GM23338 (cell line): ENCODE data around the gene TMEM245. TPM values are rescaled to one million over a fixed set of nuclear protein-coding genes. Genes with fewer than 3 reads are reported as not detected.

ENCODE experiments used
- ATAC-seq: fragments of 200-7000 bp; cut with Tn5 transposase; 3 replicates; pipeline ENCODE4 v1.9.1; 2020
- DNase-seq: peaks from one replicate; pipeline ENCODE4 v3.0.0-alpha.2; 2015; ENCODE audit warnings: low spot score
- H2AFZ ChIP-seq: fragments of 200-600 bp; sonication (generic); 2 replicates; pipeline ENCODE4 v1.8.0; 2016; ENCODE audit warnings: antibody characterized with exemption, mild to moderate bottlenecking, moderate library complexity
- H3F3A ChIP-seq: fragments of 200-600 bp; sonication (generic); replicated peaks from 2 replicates; pipeline ENCODE4 v1.8.0; 2017; ENCODE audit warnings: antibody characterized with exemption, mixed run types, low read depth
- H3K27ac ChIP-seq: fragments of 200-600 bp; sonication (generic); 2 replicates; pipeline ENCODE4 v1.6.1; 2016; ENCODE audit warnings: low read depth
- H3K27me3 ChIP-seq: fragments of 200-600 bp; sonication (generic); 2 replicates; pipeline ENCODE4 v1.8.0; 2016; ENCODE audit warnings: mild to moderate bottlenecking, mixed run types, moderate library complexity; ENCODE audit not compliant: insufficient read depth
- H3K36me3 ChIP-seq: fragments of 200-600 bp; sonication (generic); 2 replicates; pipeline ENCODE4 v1.8.0; 2016; ENCODE audit warnings: mild to moderate bottlenecking; ENCODE audit not compliant: insufficient read depth
- H3K4me1 ChIP-seq: fragments of 200-600 bp; sonication (generic); 2 replicates; pipeline ENCODE4 v1.8.0; 2016; ENCODE audit warnings: mild to moderate bottlenecking, moderate library complexity; ENCODE audit not compliant: insufficient read depth
- H3K4me2 ChIP-seq: fragments of 200-600 bp; sonication (generic); 2 replicates; pipeline ENCODE4 v1.7.1; 2017; ENCODE audit warnings: mixed run types
- H3K4me3 ChIP-seq: fragments of 200-600 bp; sonication (generic); 2 replicates; pipeline ENCODE4 v1.6.1; 2016; ENCODE audit warnings: mixed run types
- H3K79me2 ChIP-seq: fragments of 200-600 bp; sonication (generic); replicated peaks from 2 replicates; pipeline ENCODE4 v1.8.0; 2017; ENCODE audit warnings: mild to moderate bottlenecking; ENCODE audit not compliant: insufficient read depth
- H3K9me2 ChIP-seq: fragments of 200-600 bp; sonication (generic); 2 replicates; pipeline ENCODE4 v1.8.0; 2017; ENCODE audit not compliant: insufficient read depth
- H4K20me1 ChIP-seq: fragments of 200-600 bp; sonication (generic); replicated peaks from 2 replicates; pipeline ENCODE4 v1.8.0; 2017; ENCODE audit warnings: mild to moderate bottlenecking; ENCODE audit not compliant: insufficient read depth
- H3K27ac Mint-ChIP-seq: 2 replicates; pipeline ENCODE4 v1.8.0; 2020; ENCODE audit warnings: inconsistent platforms, mild to moderate bottlenecking, moderate library complexity, mixed read lengths
- H3K27me3 Mint-ChIP-seq: 3 replicates; pipeline ENCODE4 v1.8.0; 2022; ENCODE audit warnings: low read depth, mild to moderate bottlenecking, moderate library complexity, mixed read lengths, inconsistent platforms; ENCODE audit not compliant: insufficient read depth, poor library complexity
- H3K36me3 Mint-ChIP-seq: 3 replicates; pipeline ENCODE4 v1.8.0; 2021; ENCODE audit warnings: low read depth, mild to moderate bottlenecking, inconsistent platforms, moderate library complexity, mixed read lengths
- H3K4me1 Mint-ChIP-seq: 3 replicates; pipeline ENCODE4 v1.8.0; 2020; ENCODE audit warnings: mild to moderate bottlenecking, inconsistent platforms, mixed read lengths
- H3K4me3 Mint-ChIP-seq: 3 replicates; pipeline ENCODE4 v1.8.0; 2021; ENCODE audit warnings: moderate library complexity, mild to moderate bottlenecking, inconsistent platforms, mixed read lengths
- H3K9me3 Mint-ChIP-seq: 3 replicates; pipeline ENCODE4 v1.8.0; 2020; ENCODE audit warnings: moderate library complexity, mild to moderate bottlenecking, inconsistent platforms, mixed read lengths
- EZH2 ChIP-seq: fragments of 200-600 bp; sonication (generic); IDR thresholded peaks from one replicate; pipeline ENCODE4 v1.8.0; 2017; ENCODE audit warnings: antibody characterized with exemption, mild to moderate bottlenecking, low read depth; ENCODE audit not compliant: unreplicated experiment
- NANOG ChIP-seq: IDR thresholded peaks from 2 replicates; pipeline ENCODE4 v1.6.1; 2016; ENCODE audit warnings: antibody characterized with exemption, borderline replicate concordance
- STAT1 ChIP-seq: IDR thresholded peaks from one replicate; pipeline ENCODE4 v1.6.1; 2016; ENCODE audit warnings: antibody characterized with exemption; ENCODE audit not compliant: unreplicated experiment
- ZNF114 ChIP-seq: fragments of 250-450 bp; sonication (Bioruptor Pico); IDR thresholded peaks from 2 replicates; pipeline ENCODE4 v1.5.0; 2020; ENCODE audit warnings: mild to moderate bottlenecking, moderate library complexity
- polyA plus RNA-seq: library from polyadenylated mRNA; unstranded; fragments of >200 nt; fragmentation: Nextera tagmentation; extraction: Ambion mirVana; gene quantifications from 2 replicates; pipeline ENCODE4 v1.2.1, GENCODE V29; 2016
- total RNA-seq: library from RNA; depleted of rRNA; stranded (reverse); fragments of >200 nt; shearing (Covaris generic); gene quantifications from 2 replicates; pipeline ENCODE4 v1.2.3, GENCODE V29; 2014
- TF ChIP-seq, protein P1 (sequence below): IDR thresholded peaks from 2 replicates; pipeline ENCODE4 v1.6.1; 2016; ENCODE audit warnings: antibody characterized with exemption
- TF ChIP-seq, protein P2 (sequence below): fragments of 250-450 bp; sonication (Bioruptor Pico); IDR thresholded peaks from 2 replicates; pipeline ENCODE4 v1.5.0; 2020; ENCODE audit warnings: mild to moderate bottlenecking, moderate library complexity

Gene TMEM245
- total and polyA plus RNA-seq, 2 experiments from 2014 or later, result 17.3 to 64.1 TPM

DNA sequence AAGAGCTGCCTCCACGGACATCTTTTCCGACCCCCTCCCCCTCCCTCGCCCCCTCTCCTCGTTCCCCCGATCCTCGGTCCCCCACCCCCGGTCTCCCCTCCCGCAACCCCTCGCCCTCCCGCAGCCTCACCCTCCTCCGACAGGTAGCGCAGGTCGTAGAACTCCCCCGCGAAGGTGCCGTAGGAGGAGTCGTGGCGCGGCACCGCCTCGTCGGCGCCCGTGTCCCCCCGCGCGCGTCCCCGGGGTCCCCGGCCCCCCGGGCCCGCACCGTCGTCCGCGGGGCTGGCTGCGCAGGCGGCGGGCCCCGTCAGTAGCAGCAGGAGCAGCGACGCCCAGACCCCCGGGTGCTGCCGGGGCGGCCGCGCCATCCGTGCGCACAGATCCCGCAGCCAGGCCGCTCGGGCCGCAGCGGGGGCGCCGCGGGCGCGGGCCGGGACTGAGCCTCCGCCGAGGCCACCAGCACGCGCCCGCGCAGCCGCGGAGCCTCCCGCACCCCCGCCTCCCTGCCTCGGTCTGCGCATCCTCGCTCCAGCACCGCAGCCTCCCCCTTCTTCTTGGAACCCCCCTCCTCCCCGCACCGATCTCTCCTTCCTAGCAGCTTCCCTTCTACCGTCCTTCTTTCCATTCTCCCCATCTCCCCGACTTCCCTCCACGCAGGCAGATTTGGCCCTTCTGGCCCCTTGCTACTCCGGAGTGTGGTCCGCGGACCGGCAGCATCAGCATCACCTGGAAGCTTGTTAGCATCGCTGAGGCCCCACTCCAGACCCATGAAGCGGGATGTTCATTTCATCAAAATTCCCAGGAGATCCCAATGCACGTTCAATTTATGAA is 47.2 kb upstream of the TMEM245 start, which contains the start of gene FRRS1L:
FRRS1L (minus strand) TSS at position 479 of the 831 bp plus-strand sequence; CDS start at position 368, 111 bp downstream.
- no peaks in the 10 kb centered on the region for H3K9me2 ChIP-seq
- no peaks in the 10 kb centered on the region for H4K20me1 ChIP-seq
- no peaks in the 10 kb centered on the region for H3K79me2 ChIP-seq
- H3K9me3 Mint-ChIP-seq, result peaks cover 11% of the 10 kb centered on the region
- TF ChIP-seq, protein P1, sequence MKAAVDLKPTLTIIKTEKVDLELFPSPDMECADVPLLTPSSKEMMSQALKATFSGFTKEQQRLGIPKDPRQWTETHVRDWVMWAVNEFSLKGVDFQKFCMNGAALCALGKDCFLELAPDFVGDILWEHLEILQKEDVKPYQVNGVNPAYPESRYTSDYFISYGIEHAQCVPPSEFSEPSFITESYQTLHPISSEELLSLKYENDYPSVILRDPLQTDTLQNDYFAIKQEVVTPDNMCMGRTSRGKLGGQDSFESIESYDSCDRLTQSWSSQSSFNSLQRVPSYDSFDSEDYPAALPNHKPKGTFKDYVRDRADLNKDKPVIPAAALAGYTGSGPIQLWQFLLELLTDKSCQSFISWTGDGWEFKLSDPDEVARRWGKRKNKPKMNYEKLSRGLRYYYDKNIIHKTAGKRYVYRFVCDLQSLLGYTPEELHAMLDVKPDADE, result no peak
- peak; percentile 47 for TF ChIP-seq EZH2
- peak within 1 kb of the TSS; percentile 83 for H3K4me2 ChIP-seq
- no peak within 1 kb of the TSS for H3K27ac ChIP-seq
- H3K27me3 ChIP-seq, result peaks cover 37% of the 10 kb centered on the region
- H3K4me3 Mint-ChIP-seq, result peak within 1 kb of the TSS; percentile 82
- H2AFZ ChIP-seq, result peak within 1 kb of the TSS; percentile 100
- peaks cover 4% of the 10 kb centered on the region; the same call in 1 of the 2 replicates for H3F3A ChIP-seq
- 0 out of 2 replicates have a peak, but pooled peaks cover 9% of the 10 kb centered on the region for H3K4me1 ChIP-seq
- peaks cover 2% of the 10 kb centered on the region; the same call in 1 of the 3 replicates for H3K36me3 Mint-ChIP-seq
- peaks cover 7% of the 10 kb centered on the region; the same call in 1 of the 3 replicates for H3K4me1 Mint-ChIP-seq
- no peak within 1 kb of the TSS for H3K27ac Mint-ChIP-seq
- DNase-seq, result peak; percentile 71
- H3K27me3 Mint-ChIP-seq, result peaks cover 24% of the 10 kb centered on the region
- no peaks in the 10 kb centered on the region for H3K36me3 ChIP-seq
- H3K4me3 ChIP-seq, result peak within 1 kb of the TSS; percentile 68
- ATAC-seq, result peak; percentile 72

DNA sequence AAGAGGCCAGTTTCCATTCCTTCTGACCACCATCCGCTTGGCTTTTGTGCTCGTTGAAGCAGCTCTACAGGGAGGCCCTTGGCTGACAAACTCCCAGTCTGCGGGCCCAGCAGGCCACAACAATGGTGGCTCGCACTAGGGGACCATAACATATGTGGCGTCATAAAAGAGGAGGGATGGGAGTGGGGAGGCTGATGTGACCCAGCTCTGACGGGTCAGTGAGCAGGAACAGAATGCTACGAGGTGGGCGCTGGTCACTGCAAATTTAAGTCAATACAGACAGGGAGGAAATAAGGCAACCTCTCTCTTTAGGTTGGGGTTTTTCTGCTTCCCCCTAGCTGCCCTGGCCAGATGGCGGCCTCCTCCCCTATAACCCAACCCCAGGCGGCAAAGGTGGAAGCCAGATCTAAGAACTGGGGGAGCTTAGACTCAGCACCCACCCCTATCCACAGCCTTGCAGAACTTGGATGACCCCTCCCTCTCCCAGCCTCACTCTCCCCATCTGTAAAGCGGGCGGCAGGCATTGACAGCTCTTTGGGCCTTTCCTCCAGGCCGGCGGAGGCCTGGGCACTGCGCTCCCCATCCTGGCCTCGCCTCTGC is 46.5 kb upstream of the TMEM245 start:
- peaks cover 7% of the 10 kb centered on the region; the same call in 1 of the 3 replicates for H3K4me1 Mint-ChIP-seq
- ATAC-seq (peak; percentile 78), DNase-seq (peak; percentile 42)
- Histone ChIP-seq H2AFZ (peak overlapping the region; percentile 95), H3K4me1 (0 out of 2 replicates have a peak, but pooled peaks cover 9% of the 10 kb centered on the region), H3K27ac (no peak overlapping the region), H3K27me3 (peaks cover 37% of the 10 kb centered on the region), H3K4me3 (peak overlapping the region; percentile 68), H3F3A (peaks cover 4% of the 10 kb centered on the region; the same call in 1 of the 2 replicates), H3K79me2 (no peaks in the 10 kb centered on the region), H3K9me2 (no peaks in the 10 kb centered on the region), H3K36me3 (no peaks in the 10 kb centered on the region), H3K4me2 (peak overlapping the region; percentile 83), H4K20me1 (no peaks in the 10 kb centered on the region)
- H3K27me3 Mint-ChIP-seq, result peaks cover 24% of the 10 kb centered on the region
- H3K4me3 Mint-ChIP-seq, result peak overlapping the region; percentile 72
- no peak for TF ChIP-seq ZNF114 (CRISPR knock-in tag)
- TF ChIP-seq, protein P2, sequence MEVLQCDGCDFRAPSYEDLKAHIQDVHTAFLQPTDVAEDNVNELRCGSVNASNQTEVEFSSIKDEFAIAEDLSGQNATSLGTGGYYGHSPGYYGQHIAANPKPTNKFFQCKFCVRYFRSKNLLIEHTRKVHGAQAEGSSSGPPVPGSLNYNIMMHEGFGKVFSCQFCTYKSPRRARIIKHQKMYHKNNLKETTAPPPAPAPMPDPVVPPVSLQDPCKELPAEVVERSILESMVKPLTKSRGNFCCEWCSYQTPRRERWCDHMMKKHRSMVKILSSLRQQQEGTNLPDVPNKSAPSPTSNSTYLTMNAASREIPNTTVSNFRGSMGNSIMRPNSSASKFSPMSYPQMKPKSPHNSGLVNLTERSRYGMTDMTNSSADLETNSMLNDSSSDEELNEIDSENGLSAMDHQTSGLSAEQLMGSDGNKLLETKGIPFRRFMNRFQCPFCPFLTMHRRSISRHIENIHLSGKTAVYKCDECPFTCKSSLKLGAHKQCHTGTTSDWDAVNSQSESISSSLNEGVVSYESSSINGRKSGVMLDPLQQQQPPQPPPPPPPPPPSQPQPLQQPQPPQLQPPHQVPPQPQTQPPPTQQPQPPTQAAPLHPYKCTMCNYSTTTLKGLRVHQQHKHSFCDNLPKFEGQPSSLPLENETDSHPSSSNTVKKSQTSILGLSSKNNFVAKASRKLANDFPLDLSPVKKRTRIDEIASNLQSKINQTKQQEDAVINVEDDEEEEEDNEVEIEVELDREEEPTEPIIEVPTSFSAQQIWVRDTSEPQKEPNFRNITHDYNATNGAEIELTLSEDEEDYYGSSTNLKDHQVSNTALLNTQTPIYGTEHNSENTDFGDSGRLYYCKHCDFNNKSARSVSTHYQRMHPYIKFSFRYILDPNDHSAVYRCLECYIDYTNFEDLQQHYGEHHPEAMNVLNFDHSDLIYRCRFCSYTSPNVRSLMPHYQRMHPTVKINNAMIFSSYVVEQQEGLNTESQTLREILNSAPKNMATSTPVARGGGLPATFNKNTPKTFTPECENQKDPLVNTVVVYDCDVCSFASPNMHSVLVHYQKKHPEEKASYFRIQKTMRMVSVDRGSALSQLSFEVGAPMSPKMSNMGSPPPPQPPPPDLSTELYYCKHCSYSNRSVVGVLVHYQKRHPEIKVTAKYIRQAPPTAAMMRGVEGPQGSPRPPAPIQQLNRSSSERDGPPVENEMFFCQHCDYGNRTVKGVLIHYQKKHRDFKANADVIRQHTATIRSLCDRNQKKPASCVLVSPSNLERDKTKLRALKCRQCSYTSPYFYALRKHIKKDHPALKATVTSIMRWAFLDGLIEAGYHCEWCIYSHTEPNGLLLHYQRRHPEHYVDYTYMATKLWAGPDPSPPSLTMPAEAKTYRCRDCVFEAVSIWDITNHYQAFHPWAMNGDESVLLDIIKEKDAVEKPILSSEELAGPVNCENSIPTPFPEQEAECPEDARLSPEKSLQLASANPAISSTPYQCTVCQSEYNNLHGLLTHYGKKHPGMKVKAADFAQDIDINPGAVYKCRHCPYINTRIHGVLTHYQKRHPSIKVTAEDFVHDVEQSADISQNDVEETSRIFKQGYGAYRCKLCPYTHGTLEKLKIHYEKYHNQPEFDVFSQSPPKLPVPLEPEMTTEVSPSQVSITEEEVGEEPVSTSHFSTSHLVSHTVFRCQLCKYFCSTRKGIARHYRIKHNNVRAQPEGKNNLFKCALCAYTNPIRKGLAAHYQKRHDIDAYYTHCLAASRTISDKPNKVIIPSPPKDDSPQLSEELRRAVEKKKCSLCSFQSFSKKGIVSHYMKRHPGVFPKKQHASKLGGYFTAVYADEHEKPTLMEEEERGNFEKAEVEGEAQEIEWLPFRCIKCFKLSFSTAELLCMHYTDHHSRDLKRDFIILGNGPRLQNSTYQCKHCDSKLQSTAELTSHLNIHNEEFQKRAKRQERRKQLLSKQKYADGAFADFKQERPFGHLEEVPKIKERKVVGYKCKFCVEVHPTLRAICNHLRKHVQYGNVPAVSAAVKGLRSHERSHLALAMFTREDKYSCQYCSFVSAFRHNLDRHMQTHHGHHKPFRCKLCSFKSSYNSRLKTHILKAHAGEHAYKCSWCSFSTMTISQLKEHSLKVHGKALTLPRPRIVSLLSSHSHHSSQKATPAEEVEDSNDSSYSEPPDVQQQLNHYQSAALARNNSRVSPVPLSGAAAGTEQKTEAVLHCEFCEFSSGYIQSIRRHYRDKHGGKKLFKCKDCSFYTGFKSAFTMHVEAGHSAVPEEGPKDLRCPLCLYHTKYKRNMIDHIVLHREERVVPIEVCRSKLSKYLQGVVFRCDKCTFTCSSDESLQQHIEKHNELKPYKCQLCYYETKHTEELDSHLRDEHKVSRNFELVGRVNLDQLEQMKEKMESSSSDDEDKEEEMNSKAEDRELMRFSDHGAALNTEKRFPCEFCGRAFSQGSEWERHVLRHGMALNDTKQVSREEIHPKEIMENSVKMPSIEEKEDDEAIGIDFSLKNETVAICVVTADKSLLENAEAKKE (CRISPR knock-in tag), result peak; percentile 38; the same call in 1 of the 2 replicates
- TF ChIP-seq STAT1, result no peak
- TF ChIP-seq NANOG, result no peak
- H3K9me3 Mint-ChIP-seq, result peaks cover 11% of the 10 kb centered on the region
- no peak overlapping the region for H3K27ac Mint-ChIP-seq
- peaks cover 2% of the 10 kb centered on the region; the same call in 1 of the 3 replicates for H3K36me3 Mint-ChIP-seq
